GM18498 (cell line): ENCODE results near the gene DHRS12.

Experiments used
- ATAC-seq: cut with Tn5 transposase; IDR thresholded peaks from one replicate; pipeline ENCODE4 v1.9.1; 2021; ENCODE audit warnings: mild to moderate bottlenecking, moderate library complexity; ENCODE audit not compliant: unreplicated experiment

The DHRS12 gene

DNA sequence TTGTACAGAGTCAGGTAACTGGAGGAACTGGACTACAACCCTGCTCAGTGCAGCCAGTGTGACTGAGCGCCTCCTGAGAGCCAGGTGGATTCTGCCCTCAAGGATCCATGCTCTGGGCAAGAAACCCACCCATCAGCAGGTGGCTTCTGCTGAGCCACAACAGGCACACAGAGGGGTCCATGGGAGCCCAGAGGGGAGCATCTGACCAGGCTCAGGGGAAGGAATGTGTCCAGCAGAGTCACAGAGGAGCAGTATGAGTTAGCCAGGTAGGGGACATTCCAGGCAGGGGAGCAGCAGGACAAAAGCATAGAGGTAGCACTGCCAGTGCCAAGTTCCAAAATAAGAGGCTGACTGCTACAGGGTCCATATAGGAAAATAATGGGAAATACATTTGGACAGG lies 19.9 kb downstream of the DHRS12 start:
- ATAC-seq = no peak

DNA sequence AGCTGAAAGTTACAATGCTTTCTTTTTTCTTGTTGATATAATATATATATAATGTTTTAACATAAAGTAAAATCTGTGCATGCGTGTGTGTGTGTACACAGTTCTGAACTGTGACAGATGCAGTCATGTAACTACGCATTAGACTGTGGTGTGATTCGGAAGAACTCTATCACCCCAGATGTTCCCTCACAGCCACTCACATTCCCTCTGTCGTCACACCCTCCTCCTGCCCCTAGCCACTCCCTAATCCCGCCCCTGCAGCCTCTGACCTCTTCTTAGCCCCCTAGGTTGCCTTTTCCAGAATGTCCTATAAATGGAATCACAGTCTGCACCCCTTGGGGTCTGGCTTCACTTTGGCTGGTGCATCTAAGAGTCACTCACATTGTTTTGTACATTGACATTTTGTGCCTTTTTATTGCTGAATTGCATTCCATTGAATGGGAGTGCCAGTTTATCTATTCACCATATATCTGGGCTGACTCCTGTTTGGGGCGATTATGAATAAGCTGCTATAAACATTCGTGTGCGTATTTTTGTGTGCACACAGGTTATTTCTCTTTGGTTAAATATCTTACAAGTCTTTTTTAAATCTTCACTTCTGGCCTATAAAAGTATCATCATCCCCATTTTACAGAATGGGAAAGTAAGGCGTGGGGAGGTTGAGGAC lies 20.4 kb downstream of the DHRS12 start:
- ATAC-seq = no peak

DNA sequence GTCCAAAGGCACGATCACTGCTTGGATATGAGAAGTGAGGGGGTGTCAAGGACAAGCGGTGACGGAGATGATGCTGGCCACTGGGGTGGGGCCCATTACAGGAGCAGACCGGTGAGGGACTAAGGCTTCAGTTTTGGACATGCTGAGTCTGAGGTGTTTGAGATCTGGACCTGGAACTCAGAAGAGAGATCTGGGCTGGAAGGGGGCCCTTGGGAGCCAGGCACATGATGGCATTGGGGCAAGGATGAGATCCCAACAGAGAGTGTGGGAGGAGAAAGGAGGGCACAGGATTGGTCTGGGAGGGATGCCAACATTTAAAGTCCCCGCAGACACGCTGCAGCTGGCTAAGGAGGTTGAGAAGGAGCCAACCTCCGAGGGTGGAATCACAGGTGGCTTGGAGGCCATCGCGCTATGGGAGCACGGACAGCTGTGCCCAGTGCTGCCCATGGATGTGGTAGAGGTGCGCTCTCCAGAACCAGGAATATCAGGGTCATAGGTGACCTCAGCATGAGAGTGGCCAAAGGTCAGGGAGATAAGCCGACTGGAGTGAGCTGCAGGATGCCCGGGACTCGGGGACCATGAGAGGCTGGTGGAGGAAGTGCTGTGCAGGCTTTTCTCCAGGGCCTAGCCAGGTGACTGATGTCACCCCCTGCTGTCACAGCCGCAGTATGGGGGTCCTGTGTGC lies 21.8 kb downstream of the DHRS12 start:
- no peak for ATAC-seq

DNA sequence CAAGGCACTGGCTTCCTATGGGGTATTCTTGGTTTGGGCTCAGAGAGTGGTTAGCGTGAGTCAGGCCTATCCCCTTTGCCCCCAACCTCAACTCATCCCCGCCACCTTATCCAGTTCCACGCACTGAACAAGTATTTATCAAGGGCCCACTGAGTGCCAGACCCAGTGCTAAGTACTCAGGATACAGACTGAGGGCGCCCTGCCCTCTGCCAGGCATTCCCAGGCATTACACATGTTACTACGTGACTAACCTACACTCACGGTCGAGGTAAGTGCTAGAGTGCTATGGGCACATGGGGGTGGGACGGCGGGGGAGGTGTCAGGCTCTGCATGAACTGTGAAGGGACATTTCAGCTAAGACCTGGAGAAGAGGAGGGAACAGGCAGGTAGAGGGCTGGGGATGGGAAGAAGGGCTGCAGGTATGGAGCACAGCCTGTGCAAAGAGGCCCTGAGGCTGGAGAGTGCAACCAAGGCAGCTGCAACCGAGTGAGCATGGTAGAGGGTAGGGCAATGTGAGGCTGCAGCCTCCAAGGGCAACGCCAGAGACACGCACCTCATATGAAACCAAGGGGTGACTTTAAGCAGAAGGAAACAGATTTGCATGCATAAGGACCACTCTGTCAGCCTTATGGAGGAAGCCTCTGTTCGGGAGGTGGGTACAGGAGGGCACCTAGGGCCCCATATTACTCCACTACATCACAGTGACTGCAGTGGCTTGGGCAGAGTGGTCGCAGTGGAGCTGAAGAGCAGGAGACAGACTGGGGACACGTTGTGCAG lies 22.5 kb downstream of the DHRS12 start:
- no peak for ATAC-seq

DNA sequence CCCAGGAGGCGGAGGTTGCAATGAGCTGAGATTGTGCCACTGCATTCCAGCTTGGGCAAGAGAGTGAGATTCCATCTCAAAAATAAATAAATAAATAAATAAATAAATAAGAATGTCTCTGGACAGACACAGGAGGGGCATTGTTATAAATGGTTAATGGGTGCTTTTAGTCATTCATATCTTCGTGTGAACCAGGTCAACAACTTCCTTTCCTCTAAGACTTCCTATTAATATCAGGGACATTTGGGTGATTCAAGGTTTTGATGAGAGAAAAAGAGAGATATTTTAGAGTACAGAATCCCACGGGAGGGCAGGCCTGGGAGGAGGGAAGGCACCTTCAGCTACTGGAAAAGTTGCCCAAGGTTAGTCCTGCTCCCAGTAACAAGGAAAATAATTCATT lies 23.9 kb downstream of the DHRS12 start:
- ATAC-seq = no peak

DNA sequence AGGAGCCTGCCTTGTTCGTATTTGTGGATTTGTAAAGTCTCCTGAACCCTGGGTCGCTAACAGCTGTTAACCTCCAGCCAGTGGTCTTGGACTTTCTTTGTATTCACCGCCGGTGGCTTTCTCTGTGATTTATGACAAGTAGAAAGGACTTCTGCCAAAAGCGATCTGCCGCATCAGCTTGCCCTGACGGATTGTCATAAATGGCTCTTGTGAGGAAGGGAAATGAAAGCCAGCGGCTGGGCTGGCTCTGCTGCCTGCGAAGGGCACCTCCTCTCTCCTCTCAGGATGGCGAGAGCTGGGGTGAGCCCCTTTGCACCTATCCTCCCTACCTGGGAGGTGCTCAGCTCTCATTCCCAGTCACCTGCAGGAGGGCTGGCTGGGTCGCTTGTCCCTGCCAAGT lies 25.6 kb downstream of the DHRS12 start:
- ATAC-seq = no peak

DNA sequence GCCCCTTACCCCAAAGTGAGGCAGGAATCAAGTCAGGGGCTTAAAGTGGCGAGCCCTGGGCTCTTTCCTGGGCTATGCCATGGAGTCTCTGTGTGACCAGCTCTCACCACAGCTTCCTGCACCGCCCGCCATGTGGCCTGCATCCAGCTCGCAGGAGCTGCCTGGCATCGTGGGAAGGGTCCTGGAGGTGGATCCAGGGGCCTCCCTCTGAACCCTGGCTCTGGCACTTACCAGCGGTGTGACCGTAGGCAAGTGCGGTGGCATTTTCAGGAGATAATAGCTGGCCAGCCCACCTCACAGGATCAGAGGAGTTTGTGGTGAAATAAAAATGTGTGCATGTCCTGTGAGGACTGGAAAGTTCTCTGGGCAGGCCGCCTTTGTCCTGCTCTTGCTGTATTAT lies 26.0 kb downstream of the DHRS12 start:
- ATAC-seq = no peak

DNA sequence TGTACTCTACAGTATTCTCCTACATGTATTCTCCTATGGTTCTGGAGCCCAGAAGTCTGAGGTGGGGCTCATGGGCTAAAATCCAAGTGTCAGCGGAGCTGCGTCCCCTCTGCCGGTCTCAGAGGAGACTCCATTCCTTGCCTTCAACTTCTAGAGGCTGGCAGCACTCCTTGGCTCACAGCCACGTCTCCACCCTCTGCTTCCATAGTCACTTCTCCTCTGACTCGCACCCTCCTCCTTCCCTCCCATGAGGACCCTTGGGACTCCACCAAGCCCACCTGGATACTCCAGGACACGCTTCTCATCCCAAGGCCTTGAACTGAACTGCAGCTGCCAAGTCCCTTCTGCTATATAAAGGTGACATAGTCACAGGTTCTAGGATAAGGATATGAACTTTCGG lies 27.8 kb downstream of the DHRS12 start:
- ATAC-seq = no peak

DNA sequence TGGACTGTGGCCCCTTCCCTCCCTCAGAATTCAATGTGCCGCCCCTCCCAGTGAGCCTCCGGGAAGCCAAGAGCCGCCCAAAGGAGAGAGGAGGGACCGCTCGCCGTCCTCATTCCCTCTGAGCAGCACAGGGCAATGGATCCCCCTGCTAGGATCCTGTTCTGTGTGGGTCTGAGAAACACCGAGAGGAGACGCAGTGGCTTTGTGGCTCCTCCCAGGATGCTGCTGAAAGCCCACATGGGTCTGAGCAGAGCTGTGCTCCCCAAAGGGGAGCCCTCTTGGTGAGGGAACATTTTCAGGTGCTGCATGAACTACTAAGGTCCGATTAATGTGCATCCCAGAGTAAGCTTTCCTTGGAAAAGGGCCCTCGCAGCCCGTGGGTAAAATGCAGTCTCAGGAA lies 30.4 kb downstream of the DHRS12 start:
- no peak for ATAC-seq

DNA sequence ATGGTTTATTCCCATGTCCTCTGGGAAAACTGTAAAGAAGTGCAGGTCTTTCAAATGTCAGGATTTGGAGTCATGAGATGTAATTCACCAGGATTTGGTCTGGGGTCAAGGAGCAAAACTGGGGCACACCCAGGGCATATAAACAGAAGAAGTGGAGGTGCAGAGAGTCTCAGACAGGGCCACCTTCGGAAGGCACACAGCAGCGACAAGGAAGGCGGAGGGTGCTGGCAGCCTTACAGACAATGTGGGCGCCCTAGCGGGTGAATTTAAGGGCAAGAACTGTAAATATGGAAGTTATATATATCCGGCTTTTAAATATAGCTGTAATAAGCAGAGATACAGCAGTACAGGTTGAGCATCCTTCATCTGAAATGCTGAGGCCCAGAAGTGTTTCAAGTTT lies 31.2 kb downstream of the DHRS12 start:
- ATAC-seq = no peak

DNA sequence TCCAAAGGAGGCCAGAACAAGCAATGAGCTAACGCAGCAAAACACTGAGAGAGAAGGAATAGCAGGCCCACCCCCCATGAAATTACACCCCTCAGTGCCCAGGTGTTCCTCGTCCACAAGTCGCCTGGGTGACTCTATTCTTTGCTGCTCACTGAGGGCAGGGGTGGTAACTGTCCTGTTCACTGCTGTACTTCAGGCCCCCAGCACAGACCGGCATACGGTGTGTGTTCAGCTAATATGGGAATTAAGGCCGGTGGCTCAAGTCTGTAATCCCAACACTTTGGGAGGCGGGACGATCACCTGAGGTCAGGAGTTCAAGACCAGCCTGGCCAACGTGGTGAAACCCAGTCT lies 31.9 kb downstream of the DHRS12 start:
- no peak for ATAC-seq

DNA sequence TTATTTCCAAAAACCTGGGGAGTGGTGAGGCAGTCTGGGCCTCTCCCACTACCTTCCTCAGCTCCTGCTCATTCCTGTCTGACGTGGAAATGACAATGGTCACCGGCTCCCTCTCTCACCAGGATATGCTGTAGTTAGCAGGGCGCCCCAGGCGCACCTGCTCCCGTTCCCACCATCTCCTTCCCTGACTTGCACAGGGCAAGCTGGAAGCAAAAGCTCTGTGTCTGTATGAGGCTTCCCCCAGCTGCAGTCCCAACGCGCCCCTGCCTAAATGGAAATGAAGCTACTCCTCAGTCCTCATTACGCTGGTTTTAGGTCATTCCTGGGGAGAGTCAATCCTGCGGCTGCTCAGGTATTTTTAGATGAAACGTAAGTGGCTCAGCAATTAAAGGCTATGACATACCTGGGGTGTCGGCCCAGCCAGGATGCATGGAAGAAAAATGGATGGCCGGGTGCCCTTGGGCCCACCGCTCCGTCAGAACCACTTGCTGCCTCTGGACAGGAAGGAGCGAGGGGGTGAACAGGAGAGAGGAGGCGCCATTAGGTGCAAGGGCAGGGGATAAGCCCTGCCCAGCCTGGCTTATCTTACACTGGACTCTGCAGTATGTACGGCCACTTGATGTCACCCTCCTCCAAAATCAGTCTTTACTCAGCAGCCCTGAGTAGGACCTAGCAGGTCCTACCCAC lies 32.4 kb downstream of the DHRS12 start:
- no peak for ATAC-seq

DNA sequence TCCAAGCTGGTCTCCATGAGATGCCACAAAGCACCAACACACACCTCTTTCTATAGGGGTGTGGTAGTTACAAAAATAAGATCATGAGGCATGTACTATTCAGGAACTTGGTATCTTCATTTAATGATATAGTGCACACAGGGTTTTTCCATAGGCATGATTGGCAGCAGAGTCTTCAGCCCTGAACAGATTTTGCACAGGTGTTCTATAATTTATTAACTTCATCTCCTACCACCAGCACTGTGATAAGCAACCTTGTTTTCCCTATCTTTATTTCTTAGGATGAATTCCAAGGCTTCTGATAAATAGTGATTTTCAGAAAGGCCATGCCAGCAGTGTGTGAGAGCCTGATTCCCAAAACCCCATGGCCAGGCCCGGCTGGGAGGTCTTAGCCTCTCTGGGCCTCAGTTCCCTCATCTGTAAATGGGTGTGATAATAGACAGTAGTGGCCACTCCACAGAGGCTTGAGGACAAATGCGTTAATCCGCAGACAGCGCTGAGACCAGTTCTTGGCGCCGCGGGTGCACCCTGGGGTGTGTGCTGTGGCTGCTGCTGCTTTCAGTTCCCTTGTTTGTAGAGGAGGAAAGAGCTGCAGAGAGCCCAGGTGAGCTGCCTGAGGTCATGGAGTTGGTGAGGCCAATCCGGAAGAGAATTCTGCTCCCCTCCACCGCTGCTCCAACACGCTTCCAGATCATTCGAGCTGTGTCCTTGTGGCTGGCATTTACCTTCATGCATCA lies 33.1 kb downstream of the DHRS12 start:
- no peak for ATAC-seq

DNA sequence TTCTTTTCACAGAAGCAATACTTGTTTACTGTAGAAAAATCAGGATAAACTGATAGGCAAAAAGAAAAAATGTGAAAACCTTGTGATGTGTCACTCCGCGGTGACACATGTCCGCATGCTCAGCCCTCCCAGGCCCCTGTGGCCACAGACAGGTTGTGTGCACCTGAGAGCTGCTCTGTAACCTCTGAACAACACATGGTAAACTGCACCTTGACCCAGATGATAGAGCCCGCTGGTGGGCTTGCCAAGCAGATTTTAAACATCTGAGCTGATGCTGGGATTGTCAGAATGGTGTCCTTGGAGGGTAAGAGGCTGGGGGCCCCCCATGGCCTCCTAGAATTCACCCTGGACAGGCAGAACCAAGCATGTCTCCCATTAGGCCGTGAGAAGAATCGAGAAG lies 33.8 kb downstream of the DHRS12 start:
- no peak for ATAC-seq

DNA sequence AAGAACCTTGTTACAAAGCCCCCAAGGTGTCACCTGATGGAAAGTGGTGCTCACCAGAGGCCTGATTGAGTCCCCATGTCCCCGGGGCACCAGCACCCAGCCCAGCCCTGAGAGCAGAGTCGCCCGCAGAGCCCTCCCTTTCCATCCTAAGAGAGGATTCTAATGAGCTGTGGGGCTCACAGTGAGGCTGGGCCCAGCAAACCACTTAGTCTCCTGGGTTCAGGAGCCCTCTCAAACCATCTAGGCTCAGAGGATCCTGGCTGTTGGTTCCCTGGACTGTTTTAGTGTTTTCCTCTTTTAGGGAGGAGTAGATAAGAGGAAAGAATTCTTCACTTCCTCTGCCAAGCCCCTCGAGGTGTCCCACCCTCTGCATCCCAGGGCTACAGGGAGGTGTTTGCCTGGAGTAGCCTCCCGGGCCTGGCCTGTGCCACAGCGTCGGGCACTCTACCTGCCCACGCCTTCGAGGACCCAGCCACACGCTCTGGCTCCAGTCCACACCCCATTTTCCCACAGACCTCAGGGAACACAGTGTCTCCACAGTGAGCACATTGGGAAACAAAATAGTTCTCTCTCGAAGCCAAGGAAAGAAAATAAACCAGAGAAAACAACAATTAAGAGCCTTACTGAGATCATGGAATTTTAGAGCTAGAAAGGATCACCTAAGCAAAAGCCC lies 34.4 kb downstream of the DHRS12 start:
- ATAC-seq = no peak

DNA sequence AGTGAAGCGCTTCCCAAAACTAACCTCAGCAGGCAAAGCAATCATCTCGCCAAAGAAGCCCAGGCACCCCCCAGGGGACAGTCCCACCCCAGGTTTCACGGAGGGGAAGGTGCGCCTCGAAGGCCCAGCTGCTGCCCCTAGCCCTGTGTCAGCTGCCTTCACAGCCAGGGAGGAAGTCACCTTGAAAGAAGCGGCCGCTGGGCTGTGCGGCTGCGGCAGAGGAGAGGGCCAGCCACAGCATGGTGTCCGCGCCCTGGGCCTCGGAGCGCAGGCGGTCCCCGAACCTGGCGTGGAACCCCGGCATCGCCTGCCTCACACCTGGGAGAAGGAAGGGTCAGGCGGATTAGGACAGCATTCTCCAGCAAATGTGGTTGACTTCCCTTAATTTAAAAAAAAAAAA lies 35.0 kb downstream of the DHRS12 start:
- no peak for ATAC-seq

DNA sequence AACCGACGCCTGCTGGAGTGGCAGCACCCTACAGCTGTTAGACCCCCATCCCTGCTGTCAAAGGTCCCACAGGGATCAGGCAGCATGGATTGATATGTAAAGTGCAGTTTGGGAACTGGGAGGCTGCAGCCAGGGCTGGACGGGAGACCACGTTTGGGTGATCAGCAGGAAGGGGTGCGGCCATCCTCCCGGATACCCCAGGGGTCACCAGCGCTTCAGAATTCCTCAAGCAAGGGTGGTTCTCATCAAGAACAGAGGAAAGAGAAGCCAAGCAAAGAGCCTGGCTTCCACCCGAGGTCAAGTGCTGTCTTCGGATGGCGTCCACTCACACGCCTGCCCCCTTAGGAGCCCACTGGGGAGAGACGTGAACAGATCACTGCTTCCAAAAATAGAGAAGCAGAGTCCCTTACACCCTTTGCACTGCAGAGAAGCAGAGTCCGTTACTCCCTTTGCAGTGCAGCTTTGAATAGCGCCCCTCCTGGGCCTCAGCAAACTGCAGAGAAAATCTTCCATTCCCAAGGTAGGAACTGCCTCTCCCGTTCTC lies 35.5 kb downstream of the DHRS12 start:
- no peak for ATAC-seq

DNA sequence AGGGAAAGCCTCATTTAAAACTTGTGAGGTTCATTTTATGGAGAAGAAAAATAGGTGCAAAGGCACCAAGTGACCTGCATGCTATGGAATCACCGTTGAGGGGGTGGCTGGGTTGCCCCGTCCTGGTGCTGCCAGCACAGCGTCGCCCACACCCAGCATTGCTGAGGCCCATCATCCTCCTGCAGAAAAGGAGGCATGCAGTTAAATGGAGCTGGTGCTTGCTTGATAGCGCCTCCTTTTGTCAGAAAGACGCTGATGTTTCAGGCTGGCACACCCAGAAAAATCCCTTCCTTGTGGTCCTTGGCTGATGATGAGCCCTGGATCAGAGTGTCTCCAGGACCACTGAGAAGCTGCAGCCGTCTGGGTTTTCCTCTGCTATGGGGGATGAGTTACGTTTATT lies 36.9 kb downstream of the DHRS12 start:
- no peak for ATAC-seq

DNA sequence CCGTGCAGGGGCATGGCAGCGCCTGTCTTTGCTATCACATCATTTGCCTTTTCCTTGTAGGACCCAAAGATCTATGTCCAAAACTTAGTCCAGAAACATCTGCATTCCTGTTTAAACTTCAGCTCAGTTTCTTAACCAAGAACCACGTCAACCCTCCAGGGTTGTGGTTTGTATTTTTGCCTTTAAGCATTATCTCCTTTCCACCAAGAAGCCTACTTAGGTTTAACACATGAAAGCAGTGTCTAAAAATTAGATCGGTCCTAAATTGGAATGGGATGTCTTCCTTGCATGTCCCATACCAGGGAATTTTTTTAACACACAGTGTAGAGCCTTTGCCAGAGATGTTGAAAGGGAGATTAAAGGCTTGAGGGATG lies 38.8 kb downstream of the DHRS12 start:
- no peak for ATAC-seq
